GM18505 (cell line): Measurements from ENCODE around the gene KRT9.

Source experiments
- ATAC-seq: cut with Tn5 transposase; IDR thresholded peaks from one replicate; pipeline ENCODE4 v1.9.1; 2021; ENCODE audit not compliant: unreplicated experiment
- POLR2A ChIP-seq: IDR thresholded peaks from 4 replicates; pipeline ENCODE4 v1.6.1; 2011; ENCODE audit warnings: borderline replicate concordance; ENCODE audit not compliant: insufficient read depth, insufficient read length; ENCODE audit errors: extremely low read depth

The KRT9 gene

GRCh38 chr17:41542357-41542756, 29.5 kb downstream of the KRT9 start:
- ATAC-seq = no peak
- TF ChIP-seq POLR2A = no peak

- ATAC-seq = no peak
Measured at GRCh38 chr17:41540921-41541625, 30.8 kb downstream of the KRT9 start.

GRCh38 chr17:41539979-41540701, 31.7 kb downstream of the KRT9 start:
- no peak for TF ChIP-seq POLR2A
- no peak for ATAC-seq

More at GRCh38 chr17:41540921-41541625, 30.8 kb downstream of the KRT9 start:
- TF ChIP-seq POLR2A = no peak

GRCh38 chr17:41539071-41539492, 32.8 kb downstream of the KRT9 start:
- TF ChIP-seq POLR2A = no peak

GRCh38 chr17:41538565-41538991, 33.3 kb downstream of the KRT9 start:
- TF ChIP-seq POLR2A = no peak
- ATAC-seq = no peak

More at GRCh38 chr17:41539071-41539492, 32.8 kb downstream of the KRT9 start:
- ATAC-seq = no peak

- no peak for ATAC-seq
Measured at GRCh38 chr17:41537990-41538389, 33.9 kb downstream of the KRT9 start.

GRCh38 chr17:41537614-41537954, 34.3 kb downstream of the KRT9 start:
- no peak for ATAC-seq
- no peak for TF ChIP-seq POLR2A

More at GRCh38 chr17:41537990-41538389, 33.9 kb downstream of the KRT9 start:
- TF ChIP-seq POLR2A = no peak

GRCh38 chr17:41536741-41537613, 34.9 kb downstream of the KRT9 start:
- no peak for ATAC-seq
- TF ChIP-seq POLR2A = no peak

GRCh38 chr17:41535764-41536481, 35.9 kb downstream of the KRT9 start:
- TF ChIP-seq POLR2A = no peak
- no peak for ATAC-seq

- no peak for ATAC-seq
- TF ChIP-seq POLR2A = no peak
Measured at GRCh38 chr17:41534899-41535546, 36.8 kb downstream of the KRT9 start.

GRCh38 chr17:41533613-41534012, 38.2 kb downstream of the KRT9 start:
- no peak for ATAC-seq
- no peak for TF ChIP-seq POLR2A

GRCh38 chr17:41532947-41533570, 38.8 kb downstream of the KRT9 start:
- TF ChIP-seq POLR2A = no peak

More at GRCh38 chr17:41532947-41533570, 38.8 kb downstream of the KRT9 start:
- ATAC-seq = no peak
